Islet of Langerhans (tissue), 1 donor: ENCODE results near the gene ANP32A.

Experiments
- FAIRE-seq: peaks from one replicate; lab custom pipeline; 2011; peaks lifted over from hg19 to GRCh38; lab: Jason Lieb, UNC

The ANP32A gene

DNA sequence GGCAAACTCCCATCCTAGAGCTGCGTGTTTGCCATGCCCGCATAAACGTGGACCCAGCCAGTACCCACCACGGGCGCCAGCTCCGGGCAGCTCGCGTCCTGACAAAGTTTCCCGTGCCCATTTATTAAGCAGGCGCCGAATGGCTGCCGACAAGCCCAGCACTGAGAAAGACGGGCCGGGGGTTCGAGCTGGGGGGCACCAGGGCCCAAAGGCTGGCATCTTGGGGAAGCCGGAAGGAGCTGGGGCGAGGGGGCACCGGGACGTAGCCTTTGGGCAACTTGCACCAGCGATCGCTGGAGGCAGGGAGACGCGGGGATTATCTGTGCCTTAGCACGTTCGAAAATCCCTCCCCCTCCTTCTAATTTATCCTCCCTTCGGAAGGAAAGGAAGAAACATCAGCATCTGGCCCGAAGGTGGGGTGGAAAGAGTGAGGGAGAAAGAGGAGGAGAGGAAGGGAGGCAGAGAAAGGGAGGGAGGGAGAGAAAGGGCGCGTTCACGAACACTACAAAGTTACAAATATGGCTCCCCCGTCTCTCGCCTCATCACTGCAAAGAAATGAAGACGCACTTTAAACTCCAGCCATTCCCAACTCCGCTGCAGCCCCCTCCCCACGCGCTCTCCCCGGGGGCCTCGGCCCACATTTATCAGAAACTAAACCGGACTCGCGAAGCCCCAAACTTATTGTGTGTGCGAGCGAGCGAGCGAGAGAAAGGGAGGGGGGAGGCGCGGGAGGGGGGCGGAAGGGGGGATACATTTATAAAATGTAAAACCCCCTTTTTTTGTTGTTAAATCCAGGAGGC is 1.0 kb downstream of the ANP32A start:
- no peak for FAIRE-seq

DNA sequence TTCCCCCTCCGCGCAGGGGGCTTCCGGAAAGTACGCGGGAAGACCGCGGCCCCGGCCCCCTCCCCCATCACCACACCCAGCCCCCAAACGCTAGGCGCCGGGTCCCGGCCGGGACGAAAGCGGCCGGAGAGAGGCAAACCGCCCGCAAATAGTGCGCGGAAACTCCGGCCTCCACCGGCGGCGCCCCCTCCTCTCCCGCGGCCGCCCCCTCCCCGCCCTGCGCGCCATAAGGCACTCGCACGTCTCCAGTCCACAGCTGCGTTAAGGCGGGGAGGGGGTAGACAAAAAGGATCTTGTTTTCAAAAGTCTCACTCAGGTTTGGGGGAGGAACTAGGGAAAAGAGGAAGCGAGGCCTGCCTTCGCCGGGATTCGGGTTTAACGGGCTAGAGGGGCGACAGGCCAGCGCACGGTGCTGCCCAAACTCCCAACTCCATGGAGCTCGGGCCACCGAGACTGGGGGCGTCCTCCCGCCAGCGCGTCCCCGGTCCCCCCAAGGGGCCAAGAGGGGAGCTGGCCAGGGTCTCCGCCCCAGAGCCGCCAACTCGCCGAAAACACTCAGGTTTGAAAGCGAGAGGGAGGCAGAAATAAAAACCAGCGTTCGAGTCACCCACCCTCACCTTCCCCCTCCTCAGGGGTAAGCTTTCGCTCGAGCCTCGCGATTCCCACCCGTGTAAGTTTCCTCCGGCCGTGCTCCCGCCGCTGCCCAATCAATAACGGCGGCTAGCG is 1.8 kb downstream of the ANP32A start:
- no peak for FAIRE-seq

DNA sequence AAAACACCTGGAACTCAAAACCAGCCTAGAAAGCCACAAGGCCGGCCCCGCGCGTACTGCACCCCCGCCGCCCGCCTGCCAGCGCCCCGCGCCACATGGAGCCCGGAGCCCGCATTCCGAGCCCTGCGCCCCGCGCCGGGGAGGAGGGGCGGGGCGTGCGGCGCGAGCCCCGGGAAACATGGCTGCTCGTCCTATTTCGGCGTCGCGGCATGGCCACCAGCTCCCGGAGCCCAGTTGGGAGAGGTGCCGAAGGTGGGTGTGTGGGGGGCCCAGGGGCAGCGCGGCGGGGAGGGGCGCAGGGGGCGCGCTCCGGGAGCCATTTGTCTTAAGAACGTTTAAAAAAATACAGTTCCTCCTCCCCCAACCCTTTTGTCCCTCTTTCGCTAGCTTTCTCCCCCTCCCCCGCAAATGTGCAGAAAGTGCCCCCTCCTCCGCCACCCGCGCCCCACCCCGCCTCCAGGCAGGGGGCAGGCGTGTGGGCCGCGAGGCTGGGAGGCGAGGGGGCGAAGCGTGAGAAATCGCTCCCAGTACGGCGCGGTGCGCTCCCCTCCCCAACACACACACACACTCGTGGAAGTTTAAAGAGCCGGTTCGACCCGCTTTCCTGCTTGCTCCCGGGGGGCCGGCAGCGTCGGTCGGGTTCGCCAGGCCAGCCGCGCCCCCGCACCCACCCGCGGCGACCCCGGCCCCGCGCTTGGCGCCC is 2.5 kb downstream of the ANP32A start:
- FAIRE-seq: no peak

DNA sequence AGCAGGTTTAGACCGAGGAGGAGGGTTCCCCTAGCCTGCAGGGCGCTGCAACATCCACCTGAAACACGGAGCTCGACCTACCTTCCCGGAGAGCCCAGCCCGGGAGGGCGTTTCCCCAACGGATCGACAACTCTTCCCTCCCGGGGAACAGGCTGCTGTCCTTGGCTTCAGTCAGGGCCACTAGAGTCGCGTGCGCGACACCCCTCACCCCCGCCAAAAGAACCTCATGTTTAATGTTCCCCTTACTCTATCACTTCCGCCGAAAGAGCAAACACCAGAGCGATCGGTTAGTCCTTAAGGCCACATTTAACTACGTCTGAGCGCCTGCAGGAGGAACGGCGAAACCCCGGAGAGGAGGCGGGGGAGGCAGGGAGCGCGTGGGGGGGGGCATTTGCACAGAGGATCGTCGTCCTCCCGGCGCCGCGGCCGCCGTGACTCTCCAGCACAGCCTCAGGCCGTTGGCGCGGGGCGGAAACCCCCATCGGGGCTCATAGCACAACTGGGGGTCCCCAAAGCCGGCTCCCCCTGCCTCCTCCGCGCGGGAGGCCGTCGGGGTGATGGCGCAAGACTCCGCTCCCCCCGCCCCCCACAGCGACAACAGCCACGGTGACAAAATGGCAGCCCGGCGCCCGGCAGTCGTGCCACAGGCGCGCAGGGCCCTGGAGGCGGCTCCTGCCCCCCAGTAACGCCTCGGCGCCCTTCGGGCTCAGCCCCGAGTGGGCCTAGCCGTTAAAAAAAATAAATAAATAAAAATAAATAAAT is 3.2 kb downstream of the ANP32A start:
- no peak for FAIRE-seq

DNA sequence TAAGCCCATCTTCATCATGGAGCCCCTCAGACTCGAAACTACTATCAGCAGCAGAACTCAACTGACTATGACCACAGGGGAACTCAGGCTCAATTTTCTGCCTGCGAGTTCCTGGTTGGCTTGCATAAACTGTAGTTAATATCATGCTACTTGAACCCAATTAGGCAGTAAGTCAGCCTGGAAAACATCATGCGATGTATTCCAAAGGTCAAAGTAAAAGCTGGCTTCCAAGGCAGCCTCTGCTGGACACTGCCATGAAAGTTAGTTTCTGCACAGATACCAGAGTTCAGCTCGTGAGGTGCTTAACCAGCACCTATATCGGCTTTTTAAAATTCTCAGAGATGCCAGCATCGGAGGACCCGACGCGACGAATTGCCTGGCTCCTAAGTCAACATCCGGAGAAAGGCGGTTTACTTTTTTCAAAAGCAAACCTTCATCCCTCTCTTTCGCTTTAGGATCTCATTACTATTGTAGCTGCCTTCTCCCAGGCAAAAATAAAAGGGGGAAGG is 3.8 kb downstream of the ANP32A start:
- no peak for FAIRE-seq

DNA sequence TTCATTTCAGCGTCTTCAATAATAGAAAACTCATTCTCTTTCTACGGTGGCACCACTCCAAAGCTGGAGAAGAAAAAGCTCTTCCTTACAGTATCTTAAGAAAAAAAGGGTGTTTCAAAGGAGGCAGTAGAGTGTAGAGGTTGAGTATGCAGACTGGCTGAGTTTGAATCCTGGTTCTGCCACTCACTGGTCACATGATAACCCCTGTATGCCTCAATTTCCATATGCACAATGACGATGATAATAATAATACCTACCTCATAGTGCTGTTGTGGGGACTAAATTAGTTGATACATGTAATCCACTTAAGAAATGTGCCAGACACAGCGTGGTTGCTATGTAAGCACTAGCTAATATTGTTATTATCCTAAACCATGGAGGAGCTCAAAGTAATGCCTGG is 4.5 kb downstream of the ANP32A start:
- no peak for FAIRE-seq

- no peak for FAIRE-seq
These were observed 5.1 kb downstream of the ANP32A start for GRCh38 chr15:68815598-68815997.

GRCh38 chr15:68814596-68814995 is 6.1 kb downstream of the ANP32A start:
- no peak for FAIRE-seq

- FAIRE-seq: no peak
These were observed 7.9 kb downstream of the ANP32A start for GRCh38 chr15:68812597-68813431.

DNA sequence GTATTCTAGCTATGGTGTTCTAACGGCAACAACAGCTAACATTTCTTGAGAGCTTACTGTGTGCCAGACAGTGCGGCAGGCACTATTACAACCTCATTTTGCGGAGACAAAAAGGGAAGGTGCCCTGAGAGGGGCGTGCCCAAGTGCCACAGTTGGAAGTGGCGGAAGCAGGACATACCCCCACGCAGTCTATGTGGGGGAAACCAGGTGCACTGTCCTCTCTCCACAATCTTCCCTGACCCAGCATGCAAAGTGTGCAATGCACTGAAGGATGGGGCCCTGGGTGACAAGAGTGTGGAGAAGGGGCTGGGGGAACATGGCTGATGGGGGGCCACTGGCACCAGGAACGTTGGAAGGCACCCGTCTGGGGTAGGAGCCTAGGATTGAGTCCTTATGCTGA is 8.6 kb downstream of the ANP32A start:
- no peak for FAIRE-seq

GRCh38 chr15:68809517-68809916 is 11.2 kb downstream of the ANP32A start:
- no peak for FAIRE-seq

DNA sequence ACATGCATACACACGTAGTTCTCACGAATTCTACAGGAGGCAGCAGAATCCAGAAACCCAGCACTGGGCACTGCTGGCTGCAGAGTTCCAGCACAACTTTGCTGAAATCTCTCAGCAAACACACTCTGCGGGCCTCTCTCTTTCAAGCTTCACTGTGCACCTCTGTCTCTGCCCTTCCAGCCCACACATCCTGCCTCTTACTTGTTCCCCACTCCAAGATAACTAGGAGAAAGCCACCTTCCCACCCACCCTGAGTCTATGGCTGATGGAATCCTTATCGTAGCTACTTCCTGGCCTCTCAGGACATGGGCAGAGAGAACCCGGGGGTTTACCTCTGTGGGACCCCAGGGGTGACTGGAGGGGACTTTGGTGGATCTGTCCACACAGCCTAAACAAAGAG is 11.9 kb downstream of the ANP32A start:
- no peak for FAIRE-seq

DNA sequence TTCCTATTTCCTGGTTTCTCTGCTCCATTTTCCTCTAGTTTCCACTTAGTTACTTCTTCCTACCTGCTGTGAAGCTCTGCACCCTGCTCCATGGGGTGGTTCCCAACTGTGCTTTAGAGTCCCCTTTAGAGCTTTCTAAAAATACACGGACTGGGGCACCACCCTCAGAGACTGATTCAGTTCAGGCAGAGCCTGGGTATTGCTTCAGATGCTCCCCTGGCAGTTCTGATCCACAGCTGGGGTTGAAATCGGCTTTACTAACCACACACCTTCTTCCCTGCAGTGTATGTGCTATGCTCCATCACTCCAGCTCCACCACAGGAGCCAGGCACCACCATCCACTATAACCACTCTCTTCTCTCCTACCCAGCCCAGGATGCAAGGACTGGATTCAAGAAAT is 12.6 kb downstream of the ANP32A start:
- FAIRE-seq: no peak

DNA sequence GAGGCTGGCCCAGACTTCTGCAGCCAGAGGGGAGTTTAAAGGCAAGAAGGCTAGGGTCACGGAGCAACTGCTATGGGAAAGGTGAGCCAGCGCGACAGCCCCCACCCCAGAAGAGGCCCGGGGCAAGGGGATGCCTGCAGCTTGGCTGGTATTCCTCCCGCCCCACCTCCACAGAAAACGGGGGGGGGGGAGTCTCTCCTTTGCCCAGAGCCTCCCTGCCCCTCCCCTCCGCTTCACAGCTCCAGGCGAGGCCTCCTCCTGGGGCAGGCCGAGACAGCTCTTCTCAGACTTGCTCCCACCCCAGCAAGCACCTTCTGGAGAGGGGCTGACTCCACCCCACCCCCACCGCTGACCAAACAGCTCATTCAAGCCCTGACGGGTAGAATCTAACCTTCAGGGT is 13.4 kb downstream of the ANP32A start:
- no peak for FAIRE-seq

DNA sequence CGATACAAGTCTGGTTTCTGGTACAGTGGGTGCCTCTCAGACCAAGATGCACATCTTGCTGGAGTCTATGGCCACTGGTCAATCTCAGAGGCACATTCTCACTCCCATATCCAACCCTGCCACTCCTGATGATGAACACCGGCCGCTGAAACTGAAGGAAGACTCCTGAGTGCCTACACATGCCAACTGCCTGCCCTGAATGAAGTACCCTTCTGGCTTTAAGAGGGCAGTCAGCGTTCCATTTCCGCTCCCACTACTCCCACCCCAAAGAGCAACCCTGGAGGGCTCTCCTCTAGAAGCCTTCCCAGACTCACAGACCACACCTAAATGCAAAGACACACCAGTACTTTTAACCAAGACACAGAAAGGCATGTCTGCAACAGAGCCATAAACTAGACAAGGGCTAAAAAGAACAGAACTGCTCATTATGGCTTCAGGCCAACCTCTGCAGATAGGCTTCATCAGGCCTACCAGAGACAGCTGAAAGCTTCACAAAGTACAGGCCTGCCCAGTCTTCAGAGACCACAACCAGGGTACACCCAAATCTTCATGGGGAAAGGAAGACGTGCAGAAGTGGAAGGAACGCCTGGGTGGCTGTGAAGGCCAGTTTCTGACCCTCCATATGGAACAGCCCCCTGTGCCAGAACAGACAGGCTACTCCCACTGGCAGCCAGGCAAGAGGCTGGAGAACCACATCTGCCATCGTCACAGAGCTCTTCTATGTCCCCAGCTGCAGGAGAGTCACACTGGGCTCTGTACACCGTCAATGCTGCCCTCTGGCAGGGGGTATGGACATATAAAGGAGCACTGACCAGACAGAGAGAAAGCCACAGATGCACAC is 14.3 kb downstream of the ANP32A start:
- no peak for FAIRE-seq

DNA sequence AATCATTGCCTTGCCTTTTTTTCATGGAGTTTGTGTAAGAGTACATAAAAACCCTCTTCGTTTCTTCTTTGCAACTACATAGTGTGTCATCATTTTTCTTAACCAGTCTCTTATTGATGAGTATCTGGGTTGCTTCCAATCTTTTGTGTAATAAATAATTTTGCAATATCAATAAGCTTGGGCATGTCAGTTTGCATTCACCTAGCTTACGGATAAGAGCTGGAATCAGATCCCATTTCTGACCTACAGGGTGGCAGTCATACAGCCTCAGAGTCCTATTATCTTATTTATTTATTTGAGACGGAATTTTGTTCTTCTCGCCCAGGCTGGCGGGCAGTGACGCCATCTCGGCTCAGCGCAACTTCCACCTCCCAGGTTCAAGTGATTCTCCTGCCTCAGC is 18.3 kb downstream of the ANP32A start:
- FAIRE-seq: no peak

- no peak for FAIRE-seq
These were observed 19.0 kb downstream of the ANP32A start for GRCh38 chr15:68801572-68802148.

GRCh38 chr15:68800875-68801274 is 19.8 kb downstream of the ANP32A start:
- no peak for FAIRE-seq

DNA sequence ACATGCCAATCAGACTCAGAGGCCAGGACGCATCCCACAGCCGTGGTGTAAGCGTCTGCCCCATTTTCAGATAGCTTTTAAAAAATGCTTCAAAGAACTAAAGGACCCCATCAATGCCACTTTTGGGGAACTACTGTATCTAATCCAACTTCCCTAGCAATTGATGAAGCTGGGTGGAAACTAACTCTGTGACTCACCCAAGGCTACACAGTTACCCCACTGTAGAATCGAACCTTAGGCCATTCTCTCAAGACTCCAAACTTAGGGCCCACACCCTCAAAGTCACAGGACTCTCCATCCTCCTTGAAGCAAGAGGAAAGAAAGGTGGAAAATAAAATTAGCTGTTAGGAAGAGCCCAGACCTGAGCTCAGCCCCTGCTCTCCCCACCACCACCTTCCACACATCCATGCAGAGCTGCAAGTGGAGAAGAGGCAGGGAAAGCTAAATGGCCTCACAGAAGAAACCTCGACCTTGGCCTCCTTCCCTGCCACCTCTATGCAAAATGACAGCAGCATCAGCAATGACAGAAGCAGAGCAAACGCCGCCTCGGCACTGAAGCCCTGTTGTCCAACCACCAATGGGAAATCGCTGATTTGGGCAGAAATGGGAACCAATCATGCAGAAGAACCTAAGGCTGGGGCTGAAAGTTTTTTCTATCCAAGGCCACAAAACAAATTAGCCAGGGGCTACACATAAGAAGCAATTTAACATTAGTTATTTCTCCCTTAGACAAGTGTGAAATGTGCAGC is 22.2 kb downstream of the ANP32A start:
- FAIRE-seq: no peak
